Measurements from ENCODE around the gene SSTR5.

SSTR5 gene

DNA sequence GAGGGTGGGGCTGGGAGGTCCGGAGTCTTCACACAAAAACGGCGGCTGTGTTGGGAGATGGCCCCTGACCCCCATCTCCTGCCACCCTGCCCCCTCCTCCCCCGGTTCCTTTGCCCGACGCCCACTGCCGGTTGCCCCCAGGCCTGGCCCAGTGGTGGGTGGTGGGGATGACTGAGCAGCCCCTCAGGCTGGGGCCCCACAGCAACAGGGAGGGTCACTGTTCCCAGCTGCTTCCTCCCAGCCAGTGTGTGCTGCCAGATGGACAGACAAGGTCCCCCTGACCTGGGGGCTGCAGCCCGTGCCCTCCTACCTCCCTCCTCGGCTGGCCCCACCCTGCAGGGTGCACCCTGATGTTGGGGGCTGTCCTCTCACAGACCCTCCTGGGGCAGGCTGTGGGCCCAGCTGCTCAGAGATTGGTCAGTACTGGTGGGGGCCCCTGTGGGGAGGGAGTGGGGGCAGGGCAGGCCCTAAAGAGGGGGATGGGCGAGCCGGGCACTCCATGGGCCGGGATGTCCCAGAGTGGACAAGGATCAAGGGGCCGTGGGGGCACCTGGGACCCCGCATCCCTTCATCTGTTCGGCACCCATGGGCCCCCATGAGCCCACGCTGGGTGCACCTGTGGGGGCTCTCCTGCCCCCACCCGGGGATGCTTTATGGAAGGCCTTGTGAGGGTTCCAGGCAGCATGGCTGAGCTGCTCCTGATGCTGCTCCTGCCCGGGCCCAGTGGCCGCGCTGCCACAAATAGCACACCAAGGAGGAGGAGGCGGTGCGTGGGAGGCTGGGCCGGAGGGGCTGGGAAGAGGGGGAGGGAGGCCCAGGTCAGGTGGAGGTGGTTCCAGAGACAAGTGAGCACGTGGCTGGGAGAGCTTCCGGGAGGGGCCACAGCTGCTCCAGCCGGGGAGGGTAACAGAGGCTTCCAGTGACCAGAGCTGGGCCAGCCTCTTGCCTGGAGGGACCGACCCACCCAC lies 18.4 kb downstream of the SSTR5 start:
- TF ChIP-seq POLR2A (IDR thresholded peaks at IDR 0.05; ENCODE audit: low read length), result no peak
- no peak for TF ChIP-seq GATA1 (IDR thresholded peaks at IDR 0.05; ENCODE audit: low read depth, low read length)
- DNase-seq, result no peak

DNA sequence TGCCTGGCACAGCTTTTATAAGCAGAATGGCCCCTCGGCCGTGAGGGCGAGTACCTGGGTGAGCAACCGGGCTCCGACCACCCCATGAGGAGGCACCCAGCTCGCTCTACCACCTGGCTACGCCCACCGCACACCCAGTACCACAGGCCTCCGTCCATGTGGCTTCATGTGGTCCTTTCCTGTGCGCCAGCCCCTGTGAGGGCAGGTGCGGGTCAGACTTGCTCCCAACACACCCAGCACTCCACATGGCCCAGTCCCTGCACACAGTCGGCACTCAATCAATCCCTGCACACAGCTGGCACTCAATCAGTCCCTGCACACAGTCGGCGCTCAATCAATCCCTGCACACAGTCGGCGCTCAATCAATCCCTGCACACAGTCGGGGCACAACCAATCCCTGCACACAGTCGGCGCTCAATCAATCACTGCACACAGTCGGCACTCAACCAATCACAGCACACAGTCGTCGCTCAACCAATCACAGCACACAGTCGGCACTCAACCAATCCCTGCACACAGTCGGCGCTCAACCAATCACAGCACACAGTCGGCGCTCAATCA lies 19.5 kb downstream of the SSTR5 start:
- TF ChIP-seq GATA1 (IDR thresholded peaks at IDR 0.05; ENCODE audit: low read depth, low read length), result no peak
- TF ChIP-seq POLR2A (IDR thresholded peaks at IDR 0.05; ENCODE audit: low read length), result no peak
- no peak for DNase-seq

DNA sequence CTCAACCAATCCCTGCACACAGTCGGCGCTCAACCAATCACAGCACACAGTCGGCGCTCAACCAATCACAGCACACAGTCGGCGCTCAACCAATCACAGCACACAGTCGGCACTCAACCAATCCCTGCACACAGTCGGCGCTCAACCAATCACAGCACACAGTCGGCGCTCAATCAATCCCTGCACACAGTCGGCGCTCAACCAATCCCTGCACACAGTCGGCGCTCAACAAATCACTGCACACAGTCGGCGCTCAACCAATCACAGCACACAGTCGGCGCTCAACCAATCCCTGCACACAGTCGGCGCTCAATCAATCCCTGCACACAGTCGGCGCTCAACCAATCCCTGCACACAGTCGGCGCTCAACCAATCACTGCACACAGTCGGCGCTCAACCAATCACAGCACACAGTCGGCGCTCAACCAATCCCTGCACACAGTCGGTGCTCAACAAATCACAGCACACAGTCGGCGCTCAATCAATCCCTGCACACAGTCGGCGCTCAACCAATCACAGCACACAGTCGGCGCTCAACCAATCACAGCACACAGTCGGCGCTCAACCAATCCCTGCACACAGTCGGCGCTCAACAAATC lies 20.2 kb downstream of the SSTR5 start:
- DNase-seq, result peak in 1 of 2 experiments; percentile 52

DNA sequence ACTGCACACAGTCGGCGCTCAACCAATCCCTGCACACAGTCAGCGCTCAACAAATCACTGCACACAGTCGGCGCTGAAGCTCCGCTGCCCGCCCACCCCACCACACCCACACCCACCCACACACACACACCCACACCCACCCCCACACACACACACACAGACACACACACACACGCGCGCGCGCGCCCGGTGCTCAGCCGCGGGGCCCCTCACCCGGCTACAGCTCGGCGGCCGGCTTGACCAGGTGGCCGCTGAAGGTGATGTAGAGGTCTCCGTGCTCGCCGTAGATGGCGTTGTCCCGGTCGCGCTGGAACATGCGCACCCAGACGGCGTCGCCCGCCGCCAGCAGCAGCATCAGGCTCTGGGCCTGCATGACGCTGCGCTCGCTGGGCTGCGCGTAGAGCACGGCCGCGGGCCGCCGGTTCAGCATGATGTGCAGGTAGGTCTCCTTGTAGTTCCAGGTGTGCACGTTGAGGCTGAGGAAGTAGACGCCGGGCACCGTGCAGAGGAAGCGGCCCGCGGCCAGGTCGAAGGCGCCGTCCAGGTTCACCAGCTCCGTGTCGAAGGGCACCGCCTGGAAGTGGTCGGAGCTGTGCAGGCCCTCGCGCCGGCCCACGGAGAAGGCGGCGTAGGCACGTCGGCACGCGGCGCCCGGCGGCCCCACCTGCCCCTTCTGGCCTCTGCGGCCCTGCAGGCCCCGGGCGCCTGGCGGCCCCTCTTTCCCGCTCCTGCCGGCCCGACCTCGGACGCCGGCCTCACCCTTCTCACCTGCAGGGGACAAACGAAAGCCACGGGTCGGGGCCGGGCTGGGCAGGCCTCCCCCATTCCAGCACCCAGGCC lies 21.0 kb downstream of the SSTR5 start:
- TF ChIP-seq POLR2A (IDR thresholded peaks at IDR 0.05; ENCODE audit: low read length), result no peak
- TF ChIP-seq GATA1 (IDR thresholded peaks at IDR 0.05; ENCODE audit: low read depth, low read length), result no peak
- DNase-seq, result peak; percentile 53 to 75

DNA sequence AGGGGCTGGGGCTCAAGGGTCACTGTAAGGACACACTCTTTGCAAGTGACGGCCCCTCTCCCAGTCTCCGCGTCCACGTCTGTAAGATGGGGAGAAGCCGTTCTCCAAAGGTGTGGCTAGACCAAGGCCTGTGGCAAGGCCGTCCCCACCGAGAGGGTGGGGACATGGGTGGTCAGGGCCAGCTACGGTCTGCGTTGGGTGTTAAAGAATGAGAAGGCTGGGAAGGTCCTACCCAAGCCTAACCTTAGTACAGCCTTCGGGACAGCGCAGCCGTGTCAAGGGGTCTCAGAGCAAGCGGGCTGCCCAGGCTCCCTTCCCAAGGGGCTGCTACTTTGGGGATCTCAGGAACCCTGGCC lies 21.6 kb downstream of the SSTR5 start:
- TF ChIP-seq GATA1 (IDR thresholded peaks at IDR 0.05; ENCODE audit: low read depth, low read length) (no peak), POLR2A (IDR thresholded peaks at IDR 0.05; ENCODE audit: low read length) (no peak)
- no peak for DNase-seq

DNA sequence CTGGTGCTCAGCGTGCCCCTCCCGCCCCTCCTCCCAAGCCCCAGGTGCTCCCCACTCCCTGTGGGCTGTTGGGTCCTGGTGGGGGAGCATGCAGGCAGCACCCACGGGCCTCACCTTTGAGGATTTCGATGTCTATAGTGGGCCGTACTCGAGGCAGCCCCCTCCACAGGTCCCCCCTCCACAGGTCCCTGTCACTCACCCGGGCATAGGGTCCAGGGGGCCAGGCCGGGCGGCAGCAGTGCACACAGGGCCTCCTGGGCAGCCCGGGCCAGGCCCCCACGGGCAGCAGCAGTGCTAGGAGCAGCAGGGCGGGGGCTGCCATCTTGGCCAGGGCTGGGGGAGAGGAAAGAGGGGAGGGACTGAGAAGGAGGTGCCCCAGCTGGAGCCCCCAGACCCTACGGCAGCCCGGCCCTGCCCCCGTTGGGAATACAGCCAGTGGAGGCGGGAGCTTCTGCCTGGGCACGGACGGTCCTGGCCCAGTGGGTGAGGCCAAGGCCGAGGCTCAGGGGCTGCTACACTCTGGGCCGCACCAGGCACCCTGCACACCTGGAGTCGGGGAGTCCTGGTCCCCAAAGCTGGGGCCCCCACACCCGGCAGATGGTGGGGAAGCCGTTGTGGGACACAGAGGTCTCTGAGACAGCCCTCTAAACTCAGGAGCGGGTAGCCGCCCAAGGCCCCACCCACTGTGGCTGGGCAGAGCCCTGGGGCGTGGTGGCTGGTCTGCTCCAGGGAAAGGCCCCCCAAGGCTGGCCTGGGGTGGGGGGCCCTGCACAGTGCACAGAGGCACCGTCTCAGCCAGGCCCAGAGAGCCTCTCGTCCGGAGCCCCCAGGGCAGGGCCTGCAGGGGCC lies 22.3 kb downstream of the SSTR5 start:
- no peak for TF ChIP-seq POLR2A (IDR thresholded peaks at IDR 0.05; ENCODE audit: low read length)
- no peak for TF ChIP-seq GATA1 (IDR thresholded peaks at IDR 0.05; ENCODE audit: low read depth, low read length)

DNA sequence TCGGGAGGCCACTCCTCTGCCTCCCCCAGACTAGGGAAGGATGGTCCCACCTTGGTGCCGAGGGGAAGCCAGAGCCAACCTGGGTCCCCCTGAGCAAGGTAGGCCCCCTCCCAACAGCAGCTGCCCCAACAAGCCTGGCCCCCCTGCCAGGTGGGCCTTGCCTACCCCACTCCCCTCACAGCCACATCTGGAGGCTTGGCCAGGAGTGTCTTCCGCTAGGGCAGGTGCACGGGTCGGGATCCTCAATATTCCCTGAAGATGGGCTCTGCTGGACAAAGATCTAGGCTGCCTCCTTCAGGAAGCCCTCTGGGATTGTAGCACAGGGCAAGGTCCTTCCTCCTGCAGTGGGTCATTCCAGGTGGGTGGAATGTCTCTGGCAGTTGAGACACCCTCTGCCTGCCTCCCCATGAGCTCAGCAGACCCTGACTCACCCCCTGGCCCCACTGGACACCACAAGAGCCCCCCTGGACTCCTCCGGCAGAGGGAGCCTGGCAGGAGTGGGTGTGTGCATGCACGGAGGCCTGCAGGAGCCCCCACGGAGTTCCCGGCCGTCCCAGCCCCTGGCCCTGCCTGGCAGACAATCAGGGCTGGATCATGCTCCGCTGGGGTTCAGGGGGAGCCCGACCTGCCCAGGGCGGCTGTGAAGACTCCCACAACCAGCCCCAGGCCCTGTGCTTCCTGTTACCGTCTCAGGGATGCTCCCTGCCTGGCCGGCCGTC lies 23.1 kb downstream of the SSTR5 start:
- no peak for DNase-seq
- TF ChIP-seq GATA1 (IDR thresholded peaks at IDR 0.05; ENCODE audit: low read depth, low read length) (no peak), POLR2A (IDR thresholded peaks at IDR 0.05; ENCODE audit: low read length) (no peak)

More for the DNA sequence above, 22.3 kb downstream of the SSTR5 start:
- DNase-seq, result no peak

DNA sequence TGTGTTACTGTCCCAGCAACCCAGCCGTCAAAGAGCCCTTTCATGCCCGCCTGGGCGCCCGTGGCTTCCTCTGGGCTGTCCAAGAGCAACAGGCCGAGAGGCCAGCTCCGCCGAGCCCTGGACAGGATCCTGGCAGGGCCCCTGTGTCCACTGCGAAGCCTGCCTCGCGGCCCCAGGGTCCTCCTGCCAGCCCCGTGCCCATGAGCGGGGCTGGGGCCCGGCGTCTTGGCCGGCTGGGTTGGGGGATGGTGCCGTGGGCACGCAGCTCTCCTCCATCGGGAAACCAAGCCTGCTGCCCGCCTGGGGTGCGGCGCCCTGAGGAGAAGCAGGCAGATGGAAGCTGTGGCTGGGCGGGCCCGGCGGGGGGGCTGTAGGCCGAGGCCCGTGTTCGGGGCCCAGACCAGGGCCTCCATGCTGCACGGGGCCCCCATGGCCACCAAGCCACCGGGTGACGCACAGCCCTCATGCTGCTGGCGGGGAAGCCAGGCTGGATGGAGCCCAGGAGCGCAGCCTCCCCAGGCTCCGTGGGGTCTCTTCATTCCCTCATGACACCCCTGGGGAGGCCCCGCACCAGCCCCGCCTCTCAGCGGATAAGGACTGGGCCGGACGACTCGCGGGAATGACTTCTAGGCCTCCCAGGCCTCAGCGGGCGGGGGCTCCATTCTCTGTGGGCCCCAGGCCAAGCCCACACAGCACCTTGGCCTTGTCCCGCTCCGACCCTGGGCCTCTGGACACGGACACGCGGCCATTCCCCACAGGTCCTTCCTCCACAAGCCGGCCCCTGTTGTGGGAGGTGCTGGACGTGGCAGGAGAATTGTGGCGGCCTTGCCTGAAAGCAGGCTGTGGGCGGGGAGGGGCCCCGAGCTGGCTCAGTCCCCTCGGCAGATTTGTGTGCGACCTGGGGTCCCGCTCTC lies 23.9 kb downstream of the SSTR5 start, which contains the start of gene C1QTNF8:
Gene C1QTNF8 (minus strand): TSS at position 76 of the 914 bp plus-strand sequence. CDS start 1,322 bp downstream, outside the sequence.
- no peak for DNase-seq
- TF ChIP-seq POLR2A (IDR thresholded peaks at IDR 0.05; ENCODE audit: low read length), result no peak

DNA sequence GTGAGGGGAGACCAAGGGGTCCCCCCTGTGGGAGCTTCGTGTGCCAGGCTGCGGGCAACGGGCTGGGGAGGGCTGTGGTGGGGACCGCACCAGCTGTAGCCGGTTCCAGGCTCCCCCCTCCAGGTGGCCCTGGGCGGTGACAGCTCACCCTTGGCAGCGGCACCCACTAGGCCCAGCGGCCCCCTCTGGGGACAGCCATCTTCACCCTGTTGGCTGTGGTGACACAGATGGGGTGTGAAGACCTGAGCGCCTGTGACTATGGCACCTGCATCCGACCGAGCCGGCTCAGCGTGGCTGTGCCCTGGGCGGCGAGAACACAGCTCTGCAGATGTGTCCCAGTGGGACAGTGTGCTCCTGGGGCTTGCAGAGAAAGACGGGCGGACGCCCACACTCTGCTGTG lies 24.6 kb downstream of the SSTR5 start:
- DNase-seq, result no peak
- TF ChIP-seq GATA1 (IDR thresholded peaks at IDR 0.05; ENCODE audit: low read depth, low read length) (no peak), POLR2A (IDR thresholded peaks at IDR 0.05; ENCODE audit: low read length) (no peak)

DNA sequence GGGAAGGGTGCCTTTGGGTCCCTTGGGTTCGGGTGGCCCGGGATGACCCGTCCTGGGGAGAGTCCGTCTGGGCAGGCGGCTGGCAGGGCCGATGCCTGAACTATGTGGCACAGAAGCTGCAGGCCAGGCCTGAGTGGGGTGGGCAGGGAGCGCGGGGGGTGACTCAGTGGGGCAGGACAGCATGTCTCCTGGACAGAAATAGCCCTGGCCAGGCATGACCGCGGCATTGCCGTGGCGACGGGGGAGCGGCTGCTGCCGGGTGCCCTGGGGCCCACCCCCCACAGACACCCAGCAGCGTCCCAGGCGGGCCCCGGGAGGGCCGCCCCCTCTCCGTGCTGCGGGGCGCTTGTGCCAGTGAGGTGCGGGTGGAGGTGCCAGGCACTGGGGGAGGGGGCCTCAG lies 25.3 kb downstream of the SSTR5 start:
- DNase-seq, result no peak
- TF ChIP-seq GATA1 (IDR thresholded peaks at IDR 0.05; ENCODE audit: low read depth, low read length) (no peak), POLR2A (IDR thresholded peaks at IDR 0.05; ENCODE audit: low read length) (no peak)

DNA sequence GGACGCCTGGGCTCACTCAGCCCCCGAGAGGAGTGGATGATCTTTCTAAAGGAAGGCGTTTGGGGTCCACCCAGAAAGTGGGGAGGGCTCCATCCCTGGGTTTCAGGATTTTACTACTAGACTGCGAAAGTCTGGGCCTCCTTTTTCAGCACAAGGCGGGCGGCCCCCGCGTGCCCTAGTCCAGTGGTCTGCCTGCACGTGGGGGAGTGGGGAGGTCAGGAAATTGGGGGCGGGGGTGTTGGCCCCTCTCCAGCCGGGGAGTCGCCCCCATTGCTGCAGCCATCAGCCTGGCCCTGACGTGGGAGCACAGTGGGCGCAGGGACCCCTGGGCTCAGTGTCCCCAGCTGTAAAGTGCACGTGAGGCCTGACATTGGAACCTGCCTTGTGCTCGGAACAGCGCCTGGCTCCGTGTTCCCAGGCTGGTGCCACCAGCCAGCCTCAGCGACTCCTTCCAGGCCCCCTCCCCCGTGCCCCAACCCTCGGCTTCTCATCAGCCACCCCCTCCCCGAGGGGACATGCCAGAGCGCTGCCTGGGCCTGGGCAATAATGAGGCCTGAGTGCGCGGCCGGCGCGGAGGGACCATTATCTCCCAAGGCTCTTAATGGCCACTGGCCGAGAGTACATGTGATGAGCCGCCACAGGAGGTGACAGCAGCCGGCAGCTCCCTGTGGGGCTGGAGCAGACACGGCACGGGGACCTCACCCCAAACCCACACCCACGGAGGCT lies 25.9 kb downstream of the SSTR5 start:
- no peak for DNase-seq
- no peak for TF ChIP-seq GATA1 (IDR thresholded peaks at IDR 0.05; ENCODE audit: low read depth, low read length)
- TF ChIP-seq POLR2A (IDR thresholded peaks at IDR 0.05; ENCODE audit: low read length), result no peak

All from erythroblast (primary cell).